Neural progenitor cell (in vitro differentiated cells): ENCODE data around the gene TP53I3.

Experiments
- EZH2phosphoT487 ChIP-seq: fragments of 200-600 bp; sonication (generic); IDR thresholded peaks from 2 replicates; pipeline ENCODE4 v1.6.1; 2017; ENCODE audit warnings: antibody characterized with exemption
- TF ChIP-seq, protein P1 (sequence below): fragments of 200-600 bp; sonication (generic); IDR thresholded peaks from 2 replicates; pipeline ENCODE4 v1.5.1; 2017; ENCODE audit warnings: antibody characterized with exemption, mild to moderate bottlenecking

DNA sequence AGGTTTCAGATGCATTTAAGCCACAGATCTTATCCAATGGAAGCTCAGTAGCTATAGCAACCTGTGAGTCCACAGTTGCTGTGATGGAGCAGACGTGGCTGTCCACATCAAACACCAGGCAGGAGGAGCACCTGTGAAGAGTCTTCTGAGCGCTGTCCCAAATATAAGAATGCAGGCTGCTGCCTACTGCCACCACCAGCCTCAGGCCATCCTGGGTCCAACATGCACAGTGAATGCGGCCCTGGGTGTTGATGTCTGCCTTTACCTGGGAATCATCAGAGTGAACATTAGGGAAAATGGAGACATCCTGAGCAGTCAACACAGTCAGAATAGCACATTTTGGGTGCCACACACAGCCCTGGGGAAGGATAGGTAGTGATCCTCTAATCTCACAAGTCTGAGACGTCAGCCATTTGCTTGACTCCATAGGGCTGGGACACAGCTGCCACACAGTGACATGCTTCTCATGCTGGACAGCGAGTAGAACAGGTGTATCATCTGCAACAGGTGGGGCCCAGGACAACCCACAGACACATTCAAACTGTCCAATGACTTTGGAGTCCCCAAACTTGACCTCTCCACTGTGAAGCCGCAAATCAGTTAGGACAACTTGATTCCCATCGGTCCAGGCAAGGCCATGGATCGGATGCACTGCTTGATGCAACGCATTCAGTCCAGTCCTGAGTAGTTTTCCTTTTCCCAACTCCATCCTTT, 45.7 kb downstream of the TP53I3 start:
- no peak for TF ChIP-seq EZH2phosphoT487
- TF ChIP-seq, protein P1, sequence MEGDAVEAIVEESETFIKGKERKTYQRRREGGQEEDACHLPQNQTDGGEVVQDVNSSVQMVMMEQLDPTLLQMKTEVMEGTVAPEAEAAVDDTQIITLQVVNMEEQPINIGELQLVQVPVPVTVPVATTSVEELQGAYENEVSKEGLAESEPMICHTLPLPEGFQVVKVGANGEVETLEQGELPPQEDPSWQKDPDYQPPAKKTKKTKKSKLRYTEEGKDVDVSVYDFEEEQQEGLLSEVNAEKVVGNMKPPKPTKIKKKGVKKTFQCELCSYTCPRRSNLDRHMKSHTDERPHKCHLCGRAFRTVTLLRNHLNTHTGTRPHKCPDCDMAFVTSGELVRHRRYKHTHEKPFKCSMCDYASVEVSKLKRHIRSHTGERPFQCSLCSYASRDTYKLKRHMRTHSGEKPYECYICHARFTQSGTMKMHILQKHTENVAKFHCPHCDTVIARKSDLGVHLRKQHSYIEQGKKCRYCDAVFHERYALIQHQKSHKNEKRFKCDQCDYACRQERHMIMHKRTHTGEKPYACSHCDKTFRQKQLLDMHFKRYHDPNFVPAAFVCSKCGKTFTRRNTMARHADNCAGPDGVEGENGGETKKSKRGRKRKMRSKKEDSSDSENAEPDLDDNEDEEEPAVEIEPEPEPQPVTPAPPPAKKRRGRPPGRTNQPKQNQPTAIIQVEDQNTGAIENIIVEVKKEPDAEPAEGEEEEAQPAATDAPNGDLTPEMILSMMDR = no peak
